Tibial artery (tissue), 4 donors: ENCODE data around the gene ZG16.
"Not testable (repeated sequence)": the region's sequence is repeated elsewhere in the genome, so short reads cannot be mapped to it uniquely, and the experiment has no call there.

ENCODE experiments used
- DNase-seq, 2 donors: peaks; one replicate each; pipeline ENCODE4 v3.0.0-alpha.2; 2019
- H3K27ac ChIP-seq, 2 donors: fragments of 200-600 bp; sonication (generic) in 1 of 2; 1 replicate in 1 of 2; 2 replicates in 1 of 2; pipeline ENCODE4 v1.5.1; 2018 to 2019; ENCODE audit warnings: mild to moderate bottlenecking in 1 of 2
- H3K27me3 ChIP-seq, 2 donors: fragments of 200-600 bp; sonication (generic) in 1 of 2; one replicate each; pipeline versions ENCODE4 v1.5.1 to v1.6.0; 2016 to 2019
- H3K36me3 ChIP-seq, 3 donors: fragments of 200-600 bp; sonication (generic) in 2 of 3; one replicate each; pipeline ENCODE4 v1.5.1; 2016 to 2019; ENCODE audit warnings: mild to moderate bottlenecking in 2 of 3
- H3K4me1 ChIP-seq, 4 donors: fragments of 200-600 bp; sonication (generic) in 2 of 4; 1 replicate in 3 of 4; 2 replicates in 1 of 4; pipeline ENCODE4 v1.5.1; 2016 to 2019
- H3K4me3 ChIP-seq, 2 donors: fragments of 200-600 bp; sonication (generic) in 1 of 2; 1 replicate in 1 of 2; 2 replicates in 1 of 2; pipeline ENCODE4 v1.5.1; 2018 to 2019; ENCODE audit warnings: mild to moderate bottlenecking in 2 of 2
- H3K9me3 ChIP-seq, 3 donors: fragments of 200-600 bp; sonication (generic) in 1 of 3; one replicate each; pipeline ENCODE4 v1.5.1; 2016 to 2019
- CTCF ChIP-seq, 2 experiments: fragments of 200-600 bp in 1 of 2; fragments of 450-650 bp in 1 of 2; IDR thresholded peaks; one replicate each; pipeline ENCODE4 v1.5.1; 2017 to 2019; ENCODE audit warnings: antibody characterized with exemption in 2 of 2, mild to moderate bottlenecking in 1 of 2, moderate library complexity in 1 of 2
- intact Hi-C: fragments of 100-400 bp; cut with DNase I; formaldehyde crosslinking; loops from one replicate; pipeline ENCODE4 v1.15.0; 2023; ENCODE audit warnings: low total_unique reads

ZG16 gene

DNA sequence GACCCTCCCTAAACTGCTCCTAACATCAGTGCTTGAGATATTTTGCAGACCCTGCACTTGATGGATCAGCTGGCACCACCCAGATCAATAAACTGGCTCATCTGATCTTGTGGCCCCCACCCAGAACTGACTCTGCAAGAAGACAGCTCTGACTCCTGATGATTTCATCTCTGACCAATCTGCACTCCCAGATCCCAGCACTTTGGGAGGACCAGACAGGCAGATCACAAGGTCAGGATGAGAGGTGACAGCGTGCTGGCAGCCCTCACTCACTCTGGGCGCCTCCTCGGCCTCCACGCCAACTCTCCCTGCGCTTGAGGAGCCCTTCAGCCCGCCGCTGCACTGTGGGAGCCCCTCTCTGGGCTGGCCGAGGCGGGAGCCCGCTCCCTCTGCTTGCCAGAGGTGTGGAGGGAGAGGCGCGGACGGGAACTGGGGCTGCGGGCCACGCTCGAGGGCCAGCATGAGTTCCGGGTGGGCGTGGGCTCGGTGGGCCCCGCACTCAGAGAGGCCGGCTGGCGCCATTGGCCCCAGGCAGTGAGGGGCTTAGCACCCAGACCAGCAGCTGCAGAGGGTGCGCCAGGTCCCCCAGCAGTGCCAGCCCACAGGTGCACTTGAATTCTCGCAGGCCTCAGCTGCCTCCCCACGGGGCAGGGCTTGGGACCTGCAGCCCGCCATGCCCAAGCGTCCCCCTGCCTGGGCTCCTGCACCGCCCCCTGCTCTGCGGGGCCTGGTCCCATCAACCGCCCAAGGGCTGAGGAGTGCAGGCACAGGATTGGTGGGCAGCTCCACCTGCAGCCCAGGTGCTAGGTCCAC lies 29.9 kb upstream of the ZG16 start:
- DNase-seq, result no peak
- Histone ChIP-seq H3K27me3 (peaks cover 0 to 17% of the 10 kb centered on the region in 2 donors), H3K4me1 (no peaks in the 10 kb centered on the region), H3K27ac (no peak overlapping the region), H3K9me3 (no peaks in the 10 kb centered on the region), H3K4me3 (no peak overlapping the region), H3K36me3 (no peaks in the 10 kb centered on the region)
- intact Hi-C loops, result no loop called here
- no peak for TF ChIP-seq CTCF (IDR thresholded peaks at IDR 0.05)

DNA sequence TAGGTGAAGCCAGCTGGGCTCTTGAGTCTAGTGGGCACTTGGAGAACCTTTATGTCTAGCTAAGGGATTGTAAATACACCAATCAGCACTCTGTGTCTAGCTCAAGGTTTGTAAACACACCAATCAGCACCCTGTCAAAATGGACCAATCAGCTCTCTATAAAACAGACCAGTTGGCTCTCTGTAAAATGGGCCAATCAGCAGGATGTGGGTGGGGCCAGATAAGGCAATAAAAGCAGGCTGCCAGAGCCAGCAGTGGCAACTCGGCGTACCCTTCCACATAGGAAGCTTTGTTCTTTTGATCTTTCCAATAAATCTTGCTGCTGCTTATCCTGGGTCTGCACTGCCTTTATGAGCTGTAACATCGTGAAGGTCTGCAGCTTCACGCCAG lies 29.3 kb upstream of the ZG16 start:
- intact Hi-C loops, H3K36me3 ChIP-seq, DNase-seq, H3K9me3 ChIP-seq, H3K4me1 ChIP-seq, H3K27ac ChIP-seq, H3K4me3 ChIP-seq: not testable (repeated sequence)
- peaks cover 0 to 16% of the 10 kb centered on the region in 2 donors for H3K27me3 ChIP-seq

- no peak for DNase-seq
- TF ChIP-seq CTCF (IDR thresholded peaks at IDR 0.05), result no peak
- H3K4me3 ChIP-seq, result no peak overlapping the region
- intact Hi-C loops, result no loop called here
- no peaks in the 10 kb centered on the region for H3K9me3 ChIP-seq
- no peaks in the 10 kb centered on the region for H3K4me1 ChIP-seq
- no peaks in the 10 kb centered on the region for H3K27me3 ChIP-seq
- no peaks in the 10 kb centered on the region for H3K36me3 ChIP-seq
- no peak overlapping the region for H3K27ac ChIP-seq
Measured at GRCh38 chr16:29753516-29753915, 24.5 kb upstream of the ZG16 start.

- H3K4me1 ChIP-seq, result no peaks in the 10 kb centered on the region
- H3K27me3 ChIP-seq, result no peaks in the 10 kb centered on the region
- TF ChIP-seq CTCF (IDR thresholded peaks at IDR 0.05), result no peak
- H3K9me3 ChIP-seq, result no peaks in the 10 kb centered on the region
- H3K27ac ChIP-seq, result no peak overlapping the region
- DNase-seq, result no peak
- intact Hi-C loops, result no loop called here
- H3K4me3 ChIP-seq, result no peak overlapping the region
- no peaks in the 10 kb centered on the region for H3K36me3 ChIP-seq
Measured at GRCh38 chr16:29756654-29757053, 21.4 kb upstream of the ZG16 start.

GRCh38 chr16:29757086-29757485 lies 21.0 kb upstream of the ZG16 start:
- H3K36me3 ChIP-seq, H3K27ac ChIP-seq, H3K4me3 ChIP-seq, intact Hi-C loops, DNase-seq, H3K4me1 ChIP-seq, H3K27me3 ChIP-seq, H3K9me3 ChIP-seq: not testable (repeated sequence)

DNA sequence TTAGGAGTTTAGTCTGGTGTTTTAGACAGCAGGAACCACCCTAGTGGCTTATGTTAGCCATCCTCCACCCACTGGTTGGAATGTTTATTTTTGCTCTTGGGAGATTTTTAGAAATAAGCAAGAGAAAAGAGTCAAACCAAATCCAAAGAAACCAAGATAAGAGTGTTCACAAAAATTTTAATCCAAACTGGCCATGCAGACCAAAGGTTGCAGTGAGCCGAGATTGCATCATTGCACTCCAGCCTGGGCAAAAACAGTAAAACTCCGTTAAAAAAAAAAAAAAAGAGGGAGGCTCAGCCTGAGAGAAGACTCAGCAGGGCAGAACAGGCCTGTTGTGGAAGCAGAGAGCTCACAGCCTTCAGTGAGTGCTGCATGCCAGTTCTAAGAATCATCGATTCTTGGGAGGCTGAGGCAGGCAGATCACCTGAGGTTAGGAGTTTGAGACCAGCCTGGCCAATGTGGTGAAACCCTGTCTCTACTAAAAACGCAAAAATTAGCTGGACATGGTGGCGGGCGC lies 20.0 kb upstream of the ZG16 start:
- no peaks in the 10 kb centered on the region for H3K27me3 ChIP-seq
- TF ChIP-seq CTCF (IDR thresholded peaks at IDR 0.05), result no peak
- H3K9me3 ChIP-seq, result no peaks in the 10 kb centered on the region
- H3K27ac ChIP-seq, result no peak overlapping the region
- no peak for DNase-seq
- H3K36me3 ChIP-seq, result no peaks in the 10 kb centered on the region
- intact Hi-C loops, result no loop called here
- H3K4me1 ChIP-seq, result no peaks in the 10 kb centered on the region
- H3K4me3 ChIP-seq, result no peak overlapping the region
